ENCODE data around the gene GLOD4. TPM values are rescaled to one million over a fixed set of nuclear protein-coding genes. Genes with fewer than 3 reads are reported as not detected.

GLOD4 gene
- total RNA-seq, 4 donors from 2014 or later = 28.6 to 53.7 (median 37.0) TPM

- no peaks in the 10 kb centered on the region for H3K27me3 ChIP-seq
- no peak overlapping the region for H3K27ac ChIP-seq
- TF ChIP-seq EP300 (IDR thresholded peaks at IDR 0.05) (no peak), POLR2A (IDR thresholded peaks at IDR 0.05) (no peak), CTCF (IDR thresholded peaks at IDR 0.05) (no peak)
- no peak overlapping the region for H3K4me3 ChIP-seq
- peaks cover 0 to 4% (median 0%) of the 10 kb centered on the region in 4 donors for H3K9me3 ChIP-seq
- DNase-seq (ENCODE audit: low spot score in 2 of 2) = no peak
- peaks cover 0 to 18% (median 0%) of the 10 kb centered on the region in 3 donors for H3K36me3 ChIP-seq
- WGBS, 2 donors = 76 to 84% methylated on average over 21 of the region's 21 CpGs
- H3K4me1 ChIP-seq = no peaks in the 10 kb centered on the region
These were observed 44.7 kb upstream of the GLOD4 start for GRCh38 chr17:826778-827177.

- H3K4me1 ChIP-seq = no peaks in the 10 kb centered on the region
- H3K27ac ChIP-seq = no peak overlapping the region
- no peak overlapping the region for H3K4me3 ChIP-seq
- no peaks in the 10 kb centered on the region for H3K27me3 ChIP-seq
- H3K9me3 ChIP-seq = no peaks in the 10 kb centered on the region
- TF ChIP-seq CTCF (IDR thresholded peaks at IDR 0.05) (no peak), EP300 (IDR thresholded peaks at IDR 0.05) (no peak), POLR2A (IDR thresholded peaks at IDR 0.05) (no peak)
- peaks cover 0 to 18% (median 0%) of the 10 kb centered on the region in 3 donors for H3K36me3 ChIP-seq
- WGBS, 2 donors = 79 to 81% methylated on average over 17 of the region's 17 CpGs
- DNase-seq (ENCODE audit: low spot score in 2 of 2) = no peak
These were observed 43.1 kb upstream of the GLOD4 start for GRCh38 chr17:825216-825615.

- H3K9me3 ChIP-seq = no peaks in the 10 kb centered on the region
These were observed 42.3 kb upstream of the GLOD4 start for GRCh38 chr17:824378-824777.

GRCh38 chr17:823501-823902 lies 41.4 kb upstream of the GLOD4 start:
- no peak for TF ChIP-seq POLR2A (IDR thresholded peaks at IDR 0.05)
- no peak for TF ChIP-seq CTCF (IDR thresholded peaks at IDR 0.05)
- no peak for TF ChIP-seq EP300 (IDR thresholded peaks at IDR 0.05)
- Histone ChIP-seq H3K9me3 (no peaks in the 10 kb centered on the region), H3K27me3 (no peaks in the 10 kb centered on the region), H3K4me1 (no peaks in the 10 kb centered on the region), H3K36me3 (peaks cover 0 to 34% (median 0%) of the 10 kb centered on the region in 3 donors), H3K4me3 (no peak overlapping the region), H3K27ac (no peak overlapping the region)
- DNase-seq (ENCODE audit: low spot score in 2 of 2) = no peak
- 80 to 88% methylated on average over 9 of the region's 9 CpGs for WGBS, 2 donors

More at GRCh38 chr17:824378-824777, 42.3 kb upstream of the GLOD4 start:
- DNase-seq (ENCODE audit: low spot score in 2 of 2) = no peak
- Histone ChIP-seq H3K27ac (no peak overlapping the region), H3K4me1 (no peaks in the 10 kb centered on the region), H3K27me3 (no peaks in the 10 kb centered on the region), H3K36me3 (peaks cover 0 to 25% (median 0%) of the 10 kb centered on the region in 3 donors), H3K4me3 (no peak overlapping the region)
- WGBS, 2 donors = 92 to 93% methylated on average over 16 of the region's 16 CpGs
- no peak for TF ChIP-seq CTCF (IDR thresholded peaks at IDR 0.05)

- H3K4me1 ChIP-seq = no peaks in the 10 kb centered on the region
- no peaks in the 10 kb centered on the region for H3K9me3 ChIP-seq
- H3K27ac ChIP-seq = no peak overlapping the region
- H3K27me3 ChIP-seq = no peaks in the 10 kb centered on the region
- WGBS, 2 donors = 93% methylated on average over 18 to 19 of the region's 19 CpGs
- peaks cover 0 to 49% (median 0%) of the 10 kb centered on the region in 3 donors for H3K36me3 ChIP-seq
- TF ChIP-seq CTCF (IDR thresholded peaks at IDR 0.05) (no peak), POLR2A (IDR thresholded peaks at IDR 0.05) (no peak)
- H3K4me3 ChIP-seq = no peak overlapping the region
- no peak for DNase-seq (ENCODE audit: low spot score in 2 of 2)
These were observed 37.2 kb upstream of the GLOD4 start for GRCh38 chr17:819251-819650.

All from tibial nerve (tissue), 4 donors.